Activated naive CD8-positive, alpha-beta T cell treated with anti-CD3 and anti-CD28 coated beads, Interleukin-2, amount 50 U/mL, for 24 hours (primary cell): Measurements from ENCODE around the gene FBLIM1.

Source experiments
- ATAC-seq: fragments of 150-1000 bp; cut with Tn5 transposase; one replicate; pipeline ENCODE4 v1.10.0; 2021
- DNase-seq: peaks from one replicate; pipeline ENCODE4 v3.0.0; 2021
- H3K27ac Mint-ChIP-seq: one replicate; pipeline ENCODE4 v1.8.0; 2021; ENCODE audit warnings: mild to moderate bottlenecking, mixed read lengths
- H3K27me3 Mint-ChIP-seq: one replicate; pipeline ENCODE4 v1.8.0; 2021; ENCODE audit warnings: mixed read lengths
- H3K36me3 Mint-ChIP-seq: one replicate; pipeline ENCODE4 v1.8.0; 2021; ENCODE audit warnings: low read depth, mixed read lengths
- H3K4me1 Mint-ChIP-seq: one replicate; pipeline ENCODE4 v1.8.0; 2021; ENCODE audit warnings: mixed read lengths
- H3K4me3 Mint-ChIP-seq: one replicate; pipeline ENCODE4 v1.8.0; 2021; ENCODE audit warnings: mild to moderate bottlenecking, moderate library complexity, mixed read lengths
- H3K9me3 Mint-ChIP-seq: one replicate; pipeline ENCODE4 v1.8.0; 2021; ENCODE audit warnings: mixed read lengths

Gene FBLIM1

DNA sequence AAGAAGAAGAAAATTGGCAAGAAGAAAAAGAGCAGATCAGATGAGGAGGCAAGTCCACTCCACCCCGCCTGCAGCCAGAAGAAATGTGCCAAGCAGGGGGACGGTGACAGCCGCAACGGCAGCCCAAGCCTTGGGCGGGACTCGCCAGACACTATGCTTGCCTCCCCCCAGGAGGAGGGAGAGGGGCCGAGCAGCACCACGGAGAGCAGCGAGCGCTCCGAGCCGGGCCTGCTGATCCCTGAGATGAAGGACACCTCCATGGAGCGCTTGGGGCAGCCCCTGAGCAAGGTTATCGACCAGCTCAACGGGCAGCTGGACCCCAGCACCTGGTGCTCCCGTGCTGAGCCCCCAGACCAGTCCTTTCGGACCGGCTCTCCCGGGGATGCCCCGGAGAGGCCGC lies 31.6 kb upstream of the FBLIM1 start:
- Mint-ChIP-seq H3K4me1 (no peaks in the 10 kb centered on the region), H3K27me3 (no peaks in the 10 kb centered on the region), H3K4me3 (no peak overlapping the region), H3K9me3 (no peaks in the 10 kb centered on the region), H3K27ac (peak overlapping the region; percentile 47), H3K36me3 (peaks cover 3% of the 10 kb centered on the region)
- DNase-seq, result no peak
- ATAC-seq, result no peak

DNA sequence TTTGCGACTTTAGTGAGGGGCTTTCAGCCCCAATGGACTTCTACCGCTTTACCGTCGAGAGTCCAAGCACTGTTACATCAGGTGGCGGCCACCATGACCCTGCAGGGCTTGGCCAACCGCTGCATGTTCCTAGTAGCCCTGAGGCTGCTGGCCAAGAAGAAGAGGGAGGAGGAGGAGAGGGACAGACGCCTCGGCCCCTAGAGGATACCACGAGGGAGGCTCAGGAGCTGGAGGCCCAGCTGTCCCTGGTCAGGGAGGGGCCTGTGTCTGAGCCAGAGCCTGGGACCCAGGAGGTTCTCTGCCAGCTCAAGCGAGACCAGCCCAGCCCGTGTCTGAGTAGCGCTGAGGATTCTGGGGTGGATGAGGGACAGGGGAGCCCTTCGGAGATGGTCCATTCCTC lies 31.2 kb upstream of the FBLIM1 start:
- no peak for ATAC-seq
- H3K27ac Mint-ChIP-seq, result peak overlapping the region; percentile 47
- no peak for DNase-seq
- H3K9me3 Mint-ChIP-seq, result no peaks in the 10 kb centered on the region
- no peak overlapping the region for H3K4me3 Mint-ChIP-seq
- no peaks in the 10 kb centered on the region for H3K4me1 Mint-ChIP-seq
- no peaks in the 10 kb centered on the region for H3K27me3 Mint-ChIP-seq
- peaks cover 3% of the 10 kb centered on the region for H3K36me3 Mint-ChIP-seq

DNA sequence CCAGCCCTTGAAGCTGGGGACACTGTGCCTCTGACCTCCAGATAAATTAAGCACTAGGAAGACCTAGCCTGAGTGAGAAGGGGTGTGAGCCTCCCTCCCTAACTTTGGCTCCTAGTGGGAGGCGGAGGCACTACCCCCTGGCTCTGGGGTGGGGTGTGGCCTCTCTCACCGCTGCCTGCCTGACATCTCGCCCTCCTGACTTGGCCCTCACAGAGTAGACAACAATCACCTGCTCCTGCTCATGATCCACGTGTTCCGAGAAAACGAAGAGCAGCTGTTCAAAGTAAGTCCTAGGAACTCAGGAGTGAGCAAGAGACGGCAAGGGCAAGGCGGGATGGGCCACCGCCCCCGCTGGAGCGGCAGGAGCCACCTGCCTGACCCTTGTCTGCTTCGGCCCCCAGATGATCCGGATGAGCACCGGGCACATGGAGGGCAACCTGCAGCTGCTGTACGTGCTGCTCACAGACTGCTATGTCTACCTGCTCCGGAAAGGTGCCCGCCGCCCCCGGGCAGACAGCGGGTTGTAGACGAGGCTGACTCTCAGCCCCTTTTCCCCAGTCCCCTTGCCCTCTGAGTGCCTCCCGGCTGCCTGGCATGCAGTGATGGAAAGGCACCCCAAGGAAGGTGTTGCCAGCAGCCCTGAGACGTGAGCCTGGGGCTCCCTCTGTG lies 30.6 kb upstream of the FBLIM1 start:
- ATAC-seq (no peak), DNase-seq (no peak)
- Mint-ChIP-seq H3K36me3 (peaks cover 1% of the 10 kb centered on the region), H3K9me3 (no peaks in the 10 kb centered on the region), H3K4me1 (no peaks in the 10 kb centered on the region), H3K4me3 (no peak overlapping the region), H3K27me3 (no peaks in the 10 kb centered on the region), H3K27ac (no peak overlapping the region)

DNA sequence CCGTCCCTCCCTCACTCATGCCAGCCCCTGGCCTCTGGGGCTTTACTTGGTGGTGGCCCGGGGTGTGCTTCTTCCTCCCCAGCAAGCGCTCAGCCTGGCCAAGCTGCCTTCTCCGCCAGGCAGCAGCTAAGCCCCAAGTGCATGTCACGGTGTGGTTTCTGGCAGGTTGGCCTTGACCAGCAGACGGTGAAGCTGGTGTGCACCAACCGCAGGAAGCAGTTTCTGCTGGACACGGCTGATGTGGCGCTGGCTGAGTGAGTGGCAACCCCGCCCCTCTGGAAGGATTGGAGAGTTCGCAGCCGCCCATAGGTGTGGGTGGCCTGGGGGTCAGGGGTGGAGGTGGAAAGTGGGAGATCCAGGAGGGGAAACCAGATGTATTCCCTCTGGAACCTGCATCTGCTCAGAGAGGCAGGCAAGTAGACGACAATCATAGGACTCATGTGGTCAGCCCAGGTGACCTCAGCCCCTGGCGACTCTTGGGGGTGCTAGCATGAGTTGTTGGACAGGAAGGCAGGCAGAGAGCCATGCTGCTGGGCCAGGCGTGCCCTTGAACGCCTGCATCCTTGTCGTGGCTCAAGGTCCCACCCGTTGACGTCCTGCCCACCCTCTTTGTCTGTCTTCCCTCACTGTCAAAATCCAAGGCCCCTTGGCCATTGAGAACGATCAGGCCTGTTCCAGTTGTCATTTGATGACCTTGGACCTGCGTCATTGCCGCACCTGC lies 29.5 kb upstream of the FBLIM1 start:
- no peak overlapping the region for H3K4me3 Mint-ChIP-seq
- no peak for ATAC-seq
- H3K4me1 Mint-ChIP-seq, result no peaks in the 10 kb centered on the region
- DNase-seq, result no peak
- H3K9me3 Mint-ChIP-seq, result no peaks in the 10 kb centered on the region
- H3K27me3 Mint-ChIP-seq, result no peaks in the 10 kb centered on the region
- no peak overlapping the region for H3K27ac Mint-ChIP-seq
- H3K36me3 Mint-ChIP-seq, result peaks cover 3% of the 10 kb centered on the region

DNA sequence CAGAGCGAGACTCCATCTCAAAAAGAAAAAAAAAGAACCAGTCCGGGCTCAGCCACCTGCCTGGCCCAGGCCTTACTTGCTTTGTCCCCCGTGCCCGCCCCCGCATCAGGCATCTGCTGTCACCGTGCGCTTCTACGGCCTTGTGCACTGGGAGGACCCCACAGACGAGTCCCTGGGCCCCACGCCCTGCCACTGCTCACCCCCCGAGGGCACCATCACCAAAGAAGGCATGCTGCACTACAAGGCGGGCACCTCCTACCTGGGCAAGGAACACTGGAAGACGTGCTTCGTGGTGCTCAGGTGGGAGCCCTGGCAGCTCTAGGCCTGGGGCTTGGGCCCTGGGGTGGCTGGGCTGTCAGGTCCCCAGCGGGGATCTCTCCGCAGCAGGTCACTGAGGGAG lies 28.2 kb upstream of the FBLIM1 start:
- Mint-ChIP-seq H3K9me3 (no peaks in the 10 kb centered on the region), H3K4me3 (no peak overlapping the region), H3K27ac (no peak overlapping the region), H3K4me1 (no peaks in the 10 kb centered on the region), H3K27me3 (no peaks in the 10 kb centered on the region), H3K36me3 (peaks cover 3% of the 10 kb centered on the region)
- ATAC-seq (no peak), DNase-seq (no peak)

DNA sequence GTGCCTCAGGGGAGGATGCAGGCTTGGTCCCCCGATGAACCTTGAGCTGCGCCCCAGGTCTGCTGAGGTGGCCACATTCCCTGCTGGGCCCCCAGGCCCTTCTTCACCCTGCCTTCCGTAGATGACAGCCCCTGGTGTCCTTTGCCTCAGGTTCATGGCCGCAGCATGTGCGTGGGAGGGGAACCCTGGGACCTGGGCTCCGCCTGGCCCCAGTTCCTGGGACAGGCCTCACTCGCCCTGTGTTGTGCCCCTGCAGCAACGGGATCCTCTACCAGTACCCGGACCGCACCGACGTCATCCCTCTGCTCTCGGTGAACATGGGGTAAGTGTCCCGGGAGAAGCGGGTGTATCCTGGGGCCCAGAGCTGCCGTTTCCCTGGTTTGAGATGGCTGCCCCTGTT lies 27.7 kb upstream of the FBLIM1 start:
- ATAC-seq (no peak), DNase-seq (no peak)
- Mint-ChIP-seq H3K27me3 (no peaks in the 10 kb centered on the region), H3K36me3 (peaks cover 3% of the 10 kb centered on the region), H3K4me1 (no peaks in the 10 kb centered on the region), H3K4me3 (no peak overlapping the region), H3K9me3 (no peaks in the 10 kb centered on the region), H3K27ac (no peak overlapping the region)

DNA sequence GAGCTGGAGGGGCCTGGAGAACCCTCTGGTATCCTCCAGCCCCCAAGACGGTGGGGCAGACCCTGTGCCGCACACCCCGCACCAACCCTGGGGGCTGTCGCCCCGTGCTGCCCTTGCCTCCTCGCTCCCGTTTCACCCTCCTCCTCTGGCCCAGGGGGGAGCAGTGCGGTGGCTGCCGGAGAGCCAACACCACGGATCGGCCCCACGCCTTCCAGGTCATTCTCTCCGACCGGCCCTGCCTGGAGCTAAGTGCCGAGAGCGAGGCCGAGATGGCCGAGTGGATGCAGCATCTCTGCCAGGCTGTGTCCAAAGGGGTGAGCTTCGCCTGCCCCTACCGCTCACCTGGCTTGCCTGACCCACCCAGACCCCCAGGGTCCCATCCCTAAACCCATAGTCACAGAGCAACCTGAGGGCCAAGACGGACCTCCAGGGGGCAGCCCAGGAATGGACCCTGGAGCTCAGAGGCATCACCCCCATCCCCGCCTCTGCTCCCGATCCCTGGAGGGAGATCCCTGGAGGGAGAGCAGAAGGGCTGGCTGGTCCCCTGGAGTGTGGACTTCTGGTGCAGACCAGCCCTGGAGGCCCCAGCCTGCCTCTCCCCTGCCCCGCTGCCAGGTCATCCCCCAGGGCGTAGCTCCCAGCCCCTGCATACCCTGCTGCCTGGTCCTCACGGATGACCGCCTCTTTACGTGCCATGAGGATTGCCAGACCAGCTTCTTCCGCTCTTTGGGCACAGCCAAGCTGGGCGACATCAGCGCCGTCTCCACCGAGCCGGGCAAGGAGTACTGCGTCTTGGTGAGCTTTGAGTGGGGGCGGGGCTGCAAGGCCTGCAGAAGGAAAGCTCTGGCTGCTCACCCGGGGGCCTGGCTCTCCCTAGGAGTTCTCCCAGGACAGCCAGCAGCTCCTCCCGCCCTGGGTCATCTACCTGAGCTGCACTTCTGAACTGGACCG lies 26.6 kb upstream of the FBLIM1 start:
- no peak for ATAC-seq
- H3K4me3 Mint-ChIP-seq, result no peak overlapping the region
- no peaks in the 10 kb centered on the region for H3K27me3 Mint-ChIP-seq
- H3K4me1 Mint-ChIP-seq, result no peaks in the 10 kb centered on the region
- H3K27ac Mint-ChIP-seq, result no peak overlapping the region
- DNase-seq, result no peak
- H3K9me3 Mint-ChIP-seq, result no peaks in the 10 kb centered on the region
- peaks cover 2% of the 10 kb centered on the region for H3K36me3 Mint-ChIP-seq

DNA sequence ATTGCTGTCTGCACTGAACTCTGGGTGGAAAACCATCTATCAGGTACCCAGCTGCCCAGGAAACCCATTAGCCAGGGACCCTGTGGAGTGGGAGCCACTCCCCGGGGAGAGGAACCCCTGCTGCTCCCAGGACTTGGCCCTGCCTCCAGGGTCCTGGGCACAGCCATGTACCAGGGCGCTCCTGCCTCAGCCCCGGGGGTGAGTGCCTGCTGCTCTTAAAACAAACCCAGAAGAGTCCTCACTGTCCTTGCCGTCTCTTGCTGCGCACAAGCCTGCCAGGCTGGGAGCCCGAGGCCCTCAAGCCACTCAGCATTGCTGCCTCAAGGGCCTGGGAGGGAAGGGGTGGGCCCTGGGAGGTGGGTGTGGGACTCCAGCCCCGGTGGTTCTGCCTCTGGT lies 25.9 kb upstream of the FBLIM1 start:
- no peak for ATAC-seq
- no peak for DNase-seq
- Mint-ChIP-seq H3K4me1 (no peaks in the 10 kb centered on the region), H3K9me3 (no peaks in the 10 kb centered on the region), H3K27me3 (no peaks in the 10 kb centered on the region), H3K36me3 (peaks cover 2% of the 10 kb centered on the region), H3K27ac (no peak overlapping the region), H3K4me3 (no peak overlapping the region)

DNA sequence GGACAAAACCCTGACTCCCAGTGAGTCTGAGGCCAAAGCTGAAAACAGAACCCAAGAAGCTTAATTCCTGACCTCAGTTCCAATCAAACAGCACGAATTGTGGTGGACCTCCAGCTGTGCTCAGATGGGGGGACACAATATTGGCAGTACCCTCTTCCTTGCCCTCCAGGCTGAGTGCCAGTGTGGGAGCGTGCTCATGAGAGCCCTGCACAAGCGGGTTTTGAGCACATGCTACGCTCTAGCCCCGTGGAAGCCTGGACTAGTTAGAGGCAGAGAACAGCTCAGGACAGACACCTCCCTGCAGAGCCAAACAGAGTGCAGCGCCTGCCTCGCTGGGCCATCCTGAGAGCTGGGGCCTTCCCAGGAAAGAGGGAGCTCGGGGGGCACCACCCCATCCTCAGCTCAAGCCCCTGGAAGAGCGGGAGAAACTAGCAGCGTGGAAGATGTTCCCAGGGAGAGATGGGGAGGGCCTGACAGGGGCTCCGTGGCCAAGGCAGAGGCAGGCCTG lies 25.3 kb upstream of the FBLIM1 start:
- DNase-seq (no peak), ATAC-seq (no peak)
- H3K27ac Mint-ChIP-seq, result no peak overlapping the region
- no peaks in the 10 kb centered on the region for H3K27me3 Mint-ChIP-seq
- no peak overlapping the region for H3K4me3 Mint-ChIP-seq
- H3K36me3 Mint-ChIP-seq, result peaks cover 2% of the 10 kb centered on the region
- H3K9me3 Mint-ChIP-seq, result no peaks in the 10 kb centered on the region
- no peaks in the 10 kb centered on the region for H3K4me1 Mint-ChIP-seq

DNA sequence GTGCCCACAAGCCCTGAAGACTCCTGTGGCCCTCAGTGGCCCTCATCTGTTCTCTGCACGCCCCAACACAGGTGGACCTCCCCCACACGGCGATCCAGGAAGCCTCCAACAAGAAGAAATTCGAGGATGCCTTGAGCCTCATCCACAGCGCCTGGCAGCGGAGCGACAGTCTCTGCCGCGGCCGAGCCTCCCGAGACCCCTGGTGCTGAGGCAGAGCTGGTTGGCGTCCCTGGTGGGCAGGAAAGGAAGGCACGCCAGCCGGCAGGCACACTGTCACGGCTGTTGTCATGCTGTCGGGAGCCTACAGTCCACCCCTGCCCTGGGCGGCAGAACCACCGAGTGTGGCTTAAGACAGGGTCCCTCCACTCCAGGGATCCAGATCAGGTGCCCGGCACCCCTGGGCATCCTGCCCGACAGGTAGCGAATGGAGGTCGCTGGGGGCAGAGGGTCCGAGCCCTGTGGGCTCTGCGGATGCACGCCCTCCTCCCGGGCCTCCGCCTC lies 24.8 kb upstream of the FBLIM1 start:
- H3K4me3 Mint-ChIP-seq, result no peak overlapping the region
- H3K27me3 Mint-ChIP-seq, result no peaks in the 10 kb centered on the region
- peaks cover 2% of the 10 kb centered on the region for H3K36me3 Mint-ChIP-seq
- no peak for ATAC-seq
- H3K9me3 Mint-ChIP-seq, result no peaks in the 10 kb centered on the region
- no peak overlapping the region for H3K27ac Mint-ChIP-seq
- no peak for DNase-seq
- H3K4me1 Mint-ChIP-seq, result no peaks in the 10 kb centered on the region

DNA sequence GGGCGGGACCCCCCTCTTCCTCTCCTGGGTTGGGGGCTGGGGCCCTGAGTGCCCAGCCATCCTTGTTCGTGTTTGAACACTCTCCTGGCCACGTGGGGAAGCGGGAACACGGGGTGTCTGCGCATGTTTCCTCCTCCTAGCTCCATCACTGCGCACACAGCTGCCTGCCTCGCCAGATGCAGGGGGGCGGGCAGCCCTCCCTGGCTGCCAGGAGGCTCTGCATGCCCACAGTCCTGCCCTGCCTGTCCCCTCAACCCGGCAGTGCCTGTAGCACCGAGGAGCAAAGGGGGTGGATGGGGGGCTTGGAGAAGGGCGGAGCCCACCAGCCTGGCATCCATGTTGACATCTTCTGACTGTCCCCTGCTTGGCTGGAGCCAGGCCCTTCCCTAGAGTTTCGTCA lies 24.3 kb upstream of the FBLIM1 start:
- Mint-ChIP-seq H3K27me3 (no peaks in the 10 kb centered on the region), H3K27ac (no peak overlapping the region), H3K4me1 (no peaks in the 10 kb centered on the region), H3K9me3 (no peaks in the 10 kb centered on the region), H3K4me3 (no peak overlapping the region), H3K36me3 (peaks cover 2% of the 10 kb centered on the region)
- DNase-seq, result no peak
- no peak for ATAC-seq

DNA sequence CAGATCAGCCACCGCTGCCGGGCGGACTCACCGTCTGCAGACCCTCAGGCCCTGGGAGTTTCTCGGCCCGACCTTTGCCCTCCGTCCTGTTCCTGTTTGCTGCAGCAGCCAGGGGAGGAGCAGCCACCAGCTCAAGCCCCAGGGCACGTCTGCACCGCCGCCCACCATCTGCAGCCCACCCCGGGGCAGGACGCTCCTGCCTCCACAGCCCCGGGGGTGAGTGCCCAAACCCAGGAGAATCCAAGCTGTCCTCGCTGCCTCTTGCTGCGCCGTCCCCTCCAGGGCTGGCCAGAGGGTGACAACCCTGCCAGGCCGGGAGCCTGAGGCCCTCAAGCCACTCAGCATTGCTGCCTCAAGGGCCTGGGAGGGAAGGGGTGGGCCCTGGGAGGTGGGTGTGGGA lies 23.7 kb upstream of the FBLIM1 start:
- Mint-ChIP-seq H3K4me3 (no peak overlapping the region), H3K27ac (no peak overlapping the region), H3K4me1 (no peaks in the 10 kb centered on the region), H3K27me3 (no peaks in the 10 kb centered on the region), H3K36me3 (peaks cover 2% of the 10 kb centered on the region), H3K9me3 (no peaks in the 10 kb centered on the region)
- ATAC-seq, result no peak
- no peak for DNase-seq

DNA sequence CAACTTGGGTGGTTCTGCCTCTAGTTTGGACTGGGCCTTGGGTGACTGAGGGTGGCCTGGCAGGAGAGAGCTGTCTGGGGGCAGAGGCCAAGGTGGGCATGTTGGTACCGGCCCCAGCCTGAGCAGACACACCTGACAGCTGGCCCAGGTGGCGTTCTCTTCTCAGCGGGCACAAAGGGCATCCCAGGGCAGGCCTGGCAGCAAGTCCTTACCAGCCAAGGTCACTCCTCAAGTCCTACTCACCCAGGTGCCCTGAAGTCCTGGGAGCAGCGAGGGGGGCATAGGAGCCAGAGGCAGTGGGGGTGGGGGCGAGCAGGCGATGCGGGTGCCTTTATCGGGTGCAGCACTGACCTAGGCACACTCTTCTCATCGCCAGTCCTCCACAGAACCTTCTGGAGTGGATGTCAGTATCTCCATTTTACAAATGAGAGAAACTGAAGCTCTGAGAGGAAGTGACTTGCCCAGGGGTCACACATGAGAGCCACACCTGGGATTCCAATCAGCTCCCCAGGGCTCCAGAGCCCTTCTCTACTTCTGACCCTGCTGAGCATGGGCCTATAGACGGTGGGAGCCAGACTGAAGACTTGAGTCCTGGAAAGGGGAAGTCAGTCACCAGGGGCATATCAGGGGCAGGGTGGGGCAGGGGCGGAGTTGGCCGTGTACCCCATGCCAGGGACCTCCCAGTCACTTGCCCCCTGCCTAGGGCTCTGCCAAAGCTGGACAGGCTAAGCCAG lies 23.1 kb upstream of the FBLIM1 start:
- no peaks in the 10 kb centered on the region for H3K4me1 Mint-ChIP-seq
- no peak overlapping the region for H3K4me3 Mint-ChIP-seq
- no peak overlapping the region for H3K27ac Mint-ChIP-seq
- H3K36me3 Mint-ChIP-seq, result peaks cover 2% of the 10 kb centered on the region
- no peaks in the 10 kb centered on the region for H3K27me3 Mint-ChIP-seq
- H3K9me3 Mint-ChIP-seq, result no peaks in the 10 kb centered on the region
- DNase-seq, result no peak
- ATAC-seq, result no peak
